GM21528 (cell line): ENCODE data around the gene NUDT4.
"Not testable (repeated sequence)": the region's sequence is repeated elsewhere in the genome, so short reads cannot be mapped to it uniquely, and the experiment has no call there.

Experiments used
- ATAC-seq: cut with Tn5 transposase; IDR thresholded peaks from one replicate; pipeline ENCODE4 v1.9.1; 2021; ENCODE audit warnings: mild to moderate bottlenecking, moderate library complexity; ENCODE audit not compliant: unreplicated experiment, low FRiP score

Gene NUDT4

DNA sequence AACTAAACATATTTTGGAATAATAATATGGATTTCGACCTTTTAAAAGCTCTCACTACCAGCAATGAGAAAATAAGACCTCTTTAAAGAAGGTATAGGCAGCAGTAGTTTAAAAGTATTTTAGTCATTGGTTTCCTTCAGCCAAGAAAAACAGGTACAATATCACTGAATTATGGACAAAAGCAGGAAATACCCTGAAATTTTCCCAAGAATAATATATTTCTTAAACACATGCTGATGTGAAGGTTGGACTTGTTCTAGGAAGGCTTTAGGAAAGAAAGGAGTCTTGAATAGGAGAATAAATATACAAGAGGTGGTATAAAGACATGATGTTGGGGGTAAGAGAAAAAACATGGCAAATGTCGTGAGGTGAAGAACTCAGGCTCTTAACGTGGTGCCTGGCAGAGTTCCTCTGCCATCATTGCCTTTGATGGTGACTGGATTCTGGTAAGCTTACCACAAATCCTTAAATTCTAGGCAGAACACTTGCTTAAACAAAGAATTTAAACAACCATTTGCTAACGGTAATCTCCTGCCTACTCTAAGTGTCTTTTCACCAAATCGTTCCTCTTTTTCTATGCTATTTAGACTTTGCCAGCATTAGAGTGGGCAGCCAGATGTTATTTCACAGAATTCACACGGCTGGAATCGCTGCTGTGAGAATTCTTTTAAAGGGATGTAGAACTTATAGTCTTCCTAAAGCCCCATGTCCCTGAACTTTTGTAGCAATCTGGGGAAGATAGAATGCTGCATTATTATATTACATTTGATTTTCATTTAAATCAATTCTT, 11.9 kb upstream of the NUDT4 start:
- ATAC-seq, result no peak

DNA sequence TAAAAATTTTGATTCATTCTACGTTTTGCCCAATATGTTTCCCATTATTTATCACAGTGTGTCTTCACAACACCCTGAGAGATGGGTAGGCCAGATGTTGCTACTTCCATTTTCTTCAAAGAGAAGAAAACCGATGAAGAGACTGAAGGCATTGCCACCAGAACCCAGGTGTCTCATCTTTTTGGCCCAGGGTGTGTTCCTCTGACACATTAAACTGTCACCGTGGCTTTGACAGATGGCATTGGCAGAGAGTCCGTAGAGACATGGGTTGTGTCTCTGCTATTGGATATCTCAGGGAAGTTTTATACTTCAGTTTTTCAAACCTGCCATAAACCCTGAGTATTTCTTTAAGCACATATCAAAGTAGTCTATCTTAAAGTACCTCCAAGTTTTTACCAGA, 11.3 kb upstream of the NUDT4 start:
- ATAC-seq, result no peak

DNA sequence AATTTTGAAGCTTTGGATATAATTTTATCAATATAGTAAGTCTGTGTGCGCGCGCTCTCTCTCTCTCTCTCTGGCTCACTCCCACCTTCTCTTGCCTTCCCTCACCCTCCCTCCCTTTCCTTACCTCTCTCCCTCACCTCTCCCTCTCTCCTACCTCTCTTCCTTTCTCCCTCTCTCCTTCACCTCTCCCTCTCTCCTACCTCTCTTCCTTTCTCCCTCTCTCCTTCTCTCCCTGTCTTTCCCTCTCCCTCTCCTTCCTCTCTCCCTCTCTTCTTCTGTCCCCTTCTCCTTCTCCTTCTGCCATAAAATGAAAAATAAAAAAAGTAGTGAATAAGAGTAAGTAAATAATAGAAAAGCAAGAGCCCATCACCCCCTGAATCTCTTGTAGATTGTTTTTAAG, 9.0 kb upstream of the NUDT4 start:
- ATAC-seq, result no peak

DNA sequence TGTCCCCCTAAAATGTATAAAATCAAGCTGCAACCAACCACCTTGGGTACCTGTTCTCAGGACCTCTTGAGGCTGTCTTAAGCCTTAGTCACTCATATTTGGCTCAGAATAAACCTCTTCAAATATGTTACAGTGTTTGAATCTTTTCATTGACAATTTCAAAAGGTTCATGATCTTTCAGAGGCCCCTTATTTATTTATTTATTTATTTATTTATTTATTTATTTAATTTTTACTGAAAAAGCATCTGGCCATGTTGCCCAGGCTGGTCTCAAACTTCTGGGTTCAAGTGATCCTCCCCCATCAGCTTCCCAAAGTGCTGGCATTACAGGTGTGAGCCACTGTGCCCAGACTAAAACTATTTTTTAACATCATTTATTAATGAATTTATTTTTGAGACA, 8.2 kb upstream of the NUDT4 start:
- ATAC-seq, result no peak

DNA sequence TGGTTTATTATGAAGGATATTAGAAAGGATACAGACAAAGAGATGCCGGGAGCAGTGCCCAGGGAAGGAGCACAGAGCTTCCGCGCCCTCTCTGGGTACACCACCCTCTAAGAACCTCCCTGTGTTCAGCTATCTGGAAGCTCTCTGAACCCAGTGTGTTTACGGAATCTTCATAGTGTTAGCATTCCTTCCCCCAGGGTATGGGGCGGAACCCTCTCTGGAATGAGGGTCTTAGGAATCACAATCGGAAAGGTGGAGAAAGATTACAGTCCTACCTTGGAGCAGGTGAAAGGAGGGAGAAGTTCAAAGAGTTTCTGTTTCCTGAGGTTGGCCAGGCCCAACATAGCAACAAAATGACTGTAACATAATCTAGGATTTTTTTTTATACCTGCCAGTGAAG, 6.8 kb upstream of the NUDT4 start:
- ATAC-seq, result no peak

DNA sequence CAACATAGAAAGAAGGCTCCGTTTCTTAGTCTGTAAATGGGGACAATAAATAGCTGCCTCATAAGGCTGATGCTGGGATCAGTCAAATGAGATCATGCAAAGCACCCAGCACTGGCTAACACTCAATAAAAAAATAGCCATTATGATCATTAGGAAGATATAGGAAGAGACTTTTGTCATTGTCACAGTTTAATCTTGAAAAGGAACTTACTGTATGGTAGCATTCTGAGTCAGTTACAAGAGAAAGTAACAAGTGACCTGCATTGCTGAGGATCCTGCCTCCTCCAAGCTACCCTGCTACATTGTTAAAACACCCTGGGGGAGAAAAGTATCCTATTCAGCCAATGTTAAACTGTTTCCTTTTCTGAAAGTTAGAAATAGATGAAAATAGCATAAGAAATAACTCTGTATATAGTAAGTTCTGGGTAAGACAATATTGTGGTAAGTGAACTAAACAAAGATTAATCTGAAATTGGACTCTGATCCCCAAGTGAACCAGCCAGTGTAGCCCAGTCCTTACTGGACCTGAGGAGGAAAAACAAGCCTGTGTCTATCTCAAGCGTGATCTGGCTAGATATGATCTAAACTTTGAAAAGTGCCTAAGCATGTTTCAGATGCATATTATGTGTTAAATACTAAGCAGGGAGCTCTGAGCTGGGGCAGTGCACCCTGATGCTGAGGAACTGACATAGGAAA, 3.6 kb upstream of the NUDT4 start:
- no peak for ATAC-seq

DNA sequence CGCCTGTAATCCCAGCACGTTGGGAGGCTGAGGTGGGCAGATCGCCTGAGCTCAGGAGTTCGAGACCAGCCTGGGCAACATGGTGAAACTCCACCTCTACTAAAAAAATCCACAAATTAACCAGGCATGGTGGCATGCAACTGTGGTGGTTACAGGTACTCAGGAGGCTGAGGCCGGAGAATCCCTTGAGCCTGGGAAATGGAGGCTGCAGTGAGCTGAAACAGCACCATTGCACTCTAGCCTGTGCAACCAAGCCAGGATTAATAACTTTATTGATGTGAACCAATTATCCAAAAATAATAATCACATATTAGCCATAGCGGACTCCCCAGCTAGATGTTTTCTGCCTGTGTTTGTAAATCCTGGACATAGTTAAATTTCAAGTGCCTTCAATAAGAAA, 1.8 kb upstream of the NUDT4 start:
- no peak for ATAC-seq

DNA sequence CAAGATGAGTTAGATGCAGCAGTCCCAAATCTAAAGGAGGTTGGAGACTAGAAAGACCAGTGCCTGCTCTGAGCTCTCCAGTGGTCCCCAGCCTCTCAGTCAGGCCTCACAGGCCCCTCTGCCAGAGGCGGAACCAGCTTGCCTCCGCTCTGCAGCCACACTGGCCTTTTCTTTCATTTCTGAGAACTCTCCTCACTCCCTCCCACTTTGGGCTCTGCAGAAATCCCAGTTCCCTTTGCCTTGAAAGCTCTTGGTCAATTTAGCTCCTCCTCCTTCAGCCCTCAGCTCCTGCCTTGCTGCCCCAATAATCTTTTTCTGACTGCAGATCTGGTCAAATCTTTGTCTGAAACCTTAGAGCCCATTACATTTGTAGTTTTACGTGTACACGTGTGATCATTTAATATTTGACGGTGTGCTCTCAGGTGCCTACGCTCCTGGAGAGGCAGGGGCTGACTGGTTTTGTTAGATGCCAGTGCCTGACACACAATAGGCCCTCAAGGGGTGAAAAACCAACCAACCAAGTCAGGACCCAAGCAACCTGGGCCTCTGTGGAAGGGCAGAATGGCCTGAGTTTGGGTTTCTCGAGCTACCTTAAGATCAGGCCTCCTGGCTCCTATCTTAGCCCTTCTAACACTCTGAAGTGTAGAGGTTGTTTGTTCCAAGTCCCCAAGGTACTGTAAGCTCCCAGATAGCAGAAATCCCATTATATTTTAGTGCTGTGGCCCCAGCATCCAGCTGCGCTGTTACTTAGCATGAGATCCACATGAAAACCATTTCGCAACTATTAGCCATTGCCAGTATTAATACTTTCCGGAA, 1.1 kb upstream of the NUDT4 start:
- ATAC-seq, result no peak

DNA sequence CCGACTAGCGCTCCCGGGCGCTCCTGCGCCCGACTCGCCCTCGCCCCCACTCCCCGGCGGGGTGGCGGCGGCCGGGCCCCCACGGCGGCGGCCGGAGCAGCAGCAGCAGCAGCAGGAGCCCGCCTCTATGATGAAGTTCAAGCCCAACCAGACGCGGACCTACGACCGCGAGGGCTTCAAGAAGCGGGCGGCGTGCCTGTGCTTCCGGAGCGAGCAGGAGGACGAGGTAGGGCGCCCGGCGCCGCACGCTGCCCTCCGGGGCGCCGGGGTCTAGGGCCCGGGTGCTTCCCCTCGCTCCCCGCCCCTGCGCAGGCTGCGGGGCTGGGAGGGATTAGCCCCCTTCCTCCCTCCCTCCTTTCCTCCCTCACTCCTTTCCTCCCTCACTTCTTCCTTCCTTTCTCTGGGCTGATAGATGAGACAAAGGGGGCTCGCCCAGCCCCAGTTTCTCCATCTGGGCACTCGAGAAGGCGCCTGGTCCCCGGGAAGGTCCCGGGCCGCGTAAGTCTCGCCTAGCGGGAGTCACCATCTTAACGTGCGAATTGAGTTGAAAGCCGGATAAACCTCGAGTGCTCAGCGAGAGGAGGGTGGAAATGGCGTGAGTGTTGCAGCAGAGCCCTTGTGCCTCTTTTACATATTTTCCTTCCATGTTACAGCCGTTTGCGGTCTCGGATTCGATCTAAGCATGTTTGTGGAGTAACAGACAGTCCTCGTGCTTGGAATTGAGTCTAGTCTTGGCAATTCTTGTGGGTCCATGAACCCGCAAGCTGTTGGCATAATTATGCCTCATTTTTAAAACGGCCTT, 672 bp downstream of the NUDT4 start:
- ATAC-seq, result peak; percentile 34

DNA sequence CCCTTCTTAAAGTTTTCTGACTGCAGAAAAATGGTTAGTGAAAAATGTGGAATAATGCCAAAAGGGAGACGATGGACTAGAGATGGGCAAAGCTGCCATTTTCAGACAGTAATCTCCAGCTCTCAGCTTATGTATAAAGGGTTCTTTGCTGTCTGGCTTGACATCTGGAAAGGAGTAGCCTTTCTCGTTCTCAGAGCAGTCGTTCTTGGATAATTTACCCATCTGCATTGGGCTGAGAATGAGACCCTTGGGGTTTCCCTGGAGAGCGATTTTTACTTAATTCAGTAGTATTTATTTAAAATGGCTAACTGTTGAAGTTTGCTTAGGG, 1.2 kb downstream of the NUDT4 start:
- ATAC-seq, result no peak

DNA sequence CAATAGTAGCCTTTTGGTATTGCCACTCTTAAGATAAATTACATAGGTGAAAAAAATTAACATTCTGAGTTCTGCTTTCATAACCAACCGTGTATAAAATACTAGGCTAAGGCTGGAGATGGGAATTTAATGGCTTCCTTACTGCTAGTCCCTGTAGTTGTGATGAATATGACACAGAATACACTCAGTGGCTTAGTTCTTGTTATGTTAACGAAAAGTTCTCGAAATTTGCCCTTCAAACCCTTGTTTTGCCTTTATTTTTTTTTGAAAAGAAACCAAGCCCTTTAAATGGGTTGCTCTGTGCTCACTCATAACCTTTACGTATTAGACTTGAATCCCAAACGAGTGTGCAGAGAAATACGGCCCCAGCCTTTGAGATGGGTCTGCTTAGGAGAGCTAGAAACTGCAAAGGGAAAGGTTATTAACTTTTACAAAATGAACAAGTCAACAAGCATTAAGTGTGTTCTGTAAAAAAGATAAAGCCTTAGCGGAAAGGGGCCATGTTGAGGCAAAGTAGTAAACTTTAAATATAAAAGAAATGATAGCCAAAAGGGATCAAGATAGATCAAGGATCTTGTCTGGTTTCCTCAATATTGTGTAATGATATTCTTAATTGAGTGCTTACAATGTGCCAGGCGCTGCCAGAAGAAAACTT, 1.7 kb downstream of the NUDT4 start:
- no peak for ATAC-seq

DNA sequence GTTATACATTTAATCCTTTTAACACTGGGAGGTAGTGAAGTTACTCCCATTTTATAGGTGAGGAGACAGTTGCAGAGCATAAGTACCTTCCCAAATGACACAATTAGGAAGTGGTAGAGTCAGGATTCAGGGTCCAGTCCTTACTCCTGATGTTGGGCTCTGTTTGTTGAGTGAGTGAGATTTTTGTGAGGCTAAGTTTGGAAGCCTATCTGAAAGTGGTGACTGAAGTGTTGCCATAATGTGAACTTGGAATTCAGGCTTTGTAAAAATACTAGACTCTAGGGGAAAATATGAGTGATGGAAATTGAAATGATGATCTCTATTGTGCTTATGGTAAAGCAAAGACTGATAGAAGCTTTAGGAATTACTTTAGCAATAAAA, 2.2 kb downstream of the NUDT4 start:
- ATAC-seq, result no peak

DNA sequence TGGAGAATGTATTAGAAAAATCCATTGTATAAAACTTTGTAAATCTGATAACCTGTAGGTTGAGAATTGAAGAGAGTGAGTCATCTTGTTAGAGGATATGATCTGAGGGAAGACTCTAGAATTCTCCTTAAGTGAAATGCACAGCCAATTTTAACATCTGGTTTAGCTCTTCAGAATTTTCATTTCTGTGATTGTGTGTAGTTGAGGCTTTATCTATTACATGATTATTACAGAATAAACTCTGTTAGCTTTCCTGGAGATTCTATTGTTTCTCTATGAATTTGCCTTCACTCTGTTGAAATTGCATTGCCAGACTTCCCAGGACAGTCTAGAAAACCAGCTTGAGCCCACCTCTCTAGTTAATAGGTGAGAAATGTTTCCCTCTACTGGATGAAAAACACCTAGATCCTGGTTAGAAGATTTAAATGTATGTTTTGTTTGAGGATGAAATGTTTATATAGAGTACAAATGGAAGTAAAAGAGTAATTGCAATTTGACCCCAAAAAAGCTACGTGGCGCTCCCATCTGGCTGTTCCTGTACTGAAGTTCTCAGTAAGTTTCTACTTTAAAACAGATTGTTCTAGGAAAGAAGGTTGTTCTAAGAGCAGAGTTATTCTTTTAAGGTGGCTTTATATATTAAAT, 2.9 kb downstream of the NUDT4 start:
- no peak for ATAC-seq

DNA sequence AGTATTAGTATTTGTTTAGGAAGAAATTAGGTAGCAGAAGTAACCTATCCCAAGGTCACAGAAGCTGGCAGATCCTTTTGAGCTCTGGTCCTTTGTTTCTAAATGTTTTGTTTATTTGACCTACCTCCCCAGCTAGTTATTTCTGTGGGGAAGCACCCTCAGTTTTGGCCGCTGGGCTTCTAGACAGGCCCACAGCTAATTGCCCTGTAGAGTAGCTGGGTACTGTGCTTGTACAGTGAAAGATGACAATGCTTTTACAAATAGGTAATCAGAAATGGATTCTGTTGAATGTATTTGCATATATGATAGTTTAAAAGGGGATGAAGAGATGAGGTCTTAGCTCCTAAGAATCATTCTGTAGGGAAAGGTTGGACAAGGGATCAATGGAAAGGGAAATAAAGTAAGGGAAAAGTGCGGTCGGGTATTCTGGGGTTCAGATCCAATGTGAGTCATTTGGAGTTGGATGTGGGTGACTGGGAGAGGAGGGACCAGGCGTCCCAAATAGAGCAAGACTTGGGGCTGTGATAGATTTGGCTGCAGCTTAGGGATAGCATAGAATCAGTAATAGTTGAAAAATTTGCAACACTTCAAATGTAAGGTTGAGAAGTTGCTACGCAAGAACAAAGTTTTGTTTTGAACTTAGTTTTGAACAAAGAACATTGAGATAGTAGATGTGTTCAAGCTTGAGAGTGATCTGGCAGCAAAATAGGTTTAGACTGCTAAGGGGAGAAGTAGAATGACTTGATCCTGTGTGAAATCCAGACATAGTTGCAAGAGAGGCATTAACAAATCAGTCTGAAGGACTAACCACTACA, 3.6 kb downstream of the NUDT4 start:
- ATAC-seq, result no peak

DNA sequence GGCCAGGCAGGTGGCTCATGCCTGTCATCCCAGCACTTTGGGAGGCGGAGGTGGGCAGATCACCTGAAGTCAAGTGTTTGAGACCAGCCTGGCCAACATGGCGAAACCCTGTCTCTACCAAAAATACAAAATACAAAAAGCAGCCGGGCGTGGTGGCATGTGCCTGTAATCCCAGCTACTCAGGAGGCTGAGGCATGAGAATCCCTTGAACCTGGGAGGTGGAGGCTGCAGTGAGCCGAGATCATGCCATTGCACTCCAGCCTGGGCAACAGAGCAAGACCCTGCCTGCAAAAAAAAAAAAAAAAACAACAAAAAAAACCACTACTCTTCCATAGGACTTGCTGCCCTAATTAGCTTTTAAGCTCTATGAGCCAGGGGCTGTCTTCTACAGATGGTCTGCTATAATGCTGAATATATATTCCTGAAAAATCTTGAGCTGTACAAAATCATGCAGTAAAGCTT, 4.3 kb downstream of the NUDT4 start:
- not testable (repeated sequence) for ATAC-seq

DNA sequence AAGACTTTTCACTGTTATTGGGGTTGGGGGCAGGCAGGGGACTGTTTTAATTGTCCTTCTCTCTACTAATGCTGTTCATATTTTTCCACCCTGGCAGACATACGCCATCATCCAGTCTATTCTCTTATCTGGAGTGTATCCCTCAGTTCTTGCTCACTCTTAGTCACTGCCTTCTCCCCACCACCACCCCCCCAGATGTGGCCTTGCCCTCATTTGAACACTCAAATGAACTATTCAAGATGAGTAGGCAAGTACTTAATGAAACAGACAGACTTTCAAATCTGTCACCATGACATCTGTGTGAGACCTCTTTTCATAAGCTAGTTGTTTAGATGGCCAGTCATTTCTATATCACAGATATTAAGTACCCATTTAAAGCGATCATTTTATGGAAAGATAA, 10.1 kb downstream of the NUDT4 start:
- ATAC-seq, result no peak

DNA sequence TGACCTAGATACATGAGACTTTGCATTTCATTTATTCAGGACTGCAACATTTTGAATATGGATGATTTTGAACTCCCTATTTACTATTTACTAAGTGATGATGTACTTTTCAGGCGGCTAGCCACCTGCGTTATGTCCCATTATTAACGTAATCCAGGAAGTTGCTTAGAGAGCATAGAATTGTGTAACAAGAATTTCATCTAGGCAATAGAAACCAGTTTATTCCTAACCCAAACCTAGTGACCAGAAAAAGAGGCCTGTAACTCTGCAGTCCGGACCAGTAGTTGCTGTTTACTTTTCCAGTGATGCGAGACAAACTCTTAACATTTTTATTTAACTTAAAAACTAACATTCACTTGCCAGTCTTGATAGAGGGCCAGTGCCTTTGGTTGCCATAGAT, 12.3 kb downstream of the NUDT4 start:
- ATAC-seq, result no peak

DNA sequence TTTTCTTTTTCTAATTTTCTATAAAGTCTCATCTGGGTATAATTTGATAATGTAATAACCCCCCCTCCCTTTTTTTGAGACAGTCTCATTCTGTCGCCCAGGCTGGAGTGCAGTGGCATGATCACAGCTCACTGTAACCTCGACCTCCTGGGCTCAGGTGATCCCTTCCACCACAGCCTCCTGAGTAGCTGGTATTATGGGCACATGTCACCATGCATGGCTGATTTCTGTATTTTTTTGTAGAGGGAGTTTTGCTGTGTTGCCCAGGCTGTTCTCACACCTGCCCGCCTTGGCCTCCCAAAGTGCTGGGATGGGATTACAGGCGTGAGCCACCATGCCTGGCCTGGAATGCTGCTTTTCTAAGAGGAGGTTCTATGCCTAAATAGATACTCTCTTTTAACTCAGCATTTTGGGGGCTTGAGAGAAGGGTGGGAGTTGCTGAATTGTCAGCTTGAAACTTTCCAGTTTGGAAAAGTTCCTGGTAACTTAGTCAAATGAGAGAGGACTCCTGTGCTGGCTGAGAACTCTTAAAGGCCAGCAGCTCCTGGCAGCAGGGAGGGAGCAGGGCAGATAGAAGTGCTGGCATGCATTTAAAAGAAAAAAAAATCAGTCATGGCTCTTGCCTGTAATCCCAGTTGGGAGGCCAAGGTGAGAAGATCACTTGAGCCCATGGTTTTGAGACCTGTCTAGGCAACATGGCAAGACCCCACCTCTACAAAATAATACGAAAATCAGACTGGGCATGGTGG, 13.0 kb downstream of the NUDT4 start:
- ATAC-seq, result no peak
